RKO (cell line): ENCODE measurements around the gene RAB34.

ENCODE experiments used
- DNase-seq: peaks from one replicate; pipeline ENCODE4 v3.0.0-alpha.2; 2016; ENCODE audit warnings: low spot score

RAB34 gene

GRCh38 chr17:28675980-28676379 lies 41.7 kb downstream of the RAB34 start:
- DNase-seq, result no peak

GRCh38 chr17:28675490-28675889 lies 42.2 kb downstream of the RAB34 start:
- DNase-seq, result no peak

- DNase-seq, result no peak
Observed at GRCh38 chr17:28669918-28670317, 47.8 kb downstream of the RAB34 start.

GRCh38 chr17:28667870-28668269 lies 49.8 kb downstream of the RAB34 start:
- DNase-seq, result no peak

GRCh38 chr17:28665994-28666393 lies 51.7 kb downstream of the RAB34 start:
- DNase-seq, result no peak
